IMR-90 (cell line): ENCODE measurements around the gene ACSL1. TPM values are rescaled to one million over a fixed set of nuclear protein-coding genes. Genes with fewer than 3 reads are reported as not detected.

Source experiments
- ATAC-seq: fragments of 200-7000 bp; cut with Tn5 transposase; 2 replicates; pipeline ENCODE4 v1.9.1; 2020; ENCODE audit warnings: low read depth, mild to moderate bottlenecking, moderate library complexity
- BruUV-seq: library from RNA; stranded (reverse); fragments of 400-500 nt; replicated peaks from 2 replicates; lab custom pipeline; 2021; lab: Mats Ljungman, UMichigan
- CTCF ChIA-PET: fragments of 300-600 bp; formaldehyde crosslinking; extraction: SDS; loops from one replicate; lab custom pipeline; 2021; ENCODE audit warnings: antibody characterized with exemption; lab: Yijun Ruan, JAX
- POLR2A ChIA-PET: fragments of 300-600 bp; sonication (Branson Sonifier 250); formaldehyde crosslinking; loops from one replicate; lab custom pipeline; 2022; ENCODE audit warnings: antibody characterized with exemption; ENCODE audit not compliant: unreplicated experiment; lab: Charles Lee
- DNase-seq: peaks from one replicate; pipeline ENCODE4 v3.0.0; 2013
- H2AFZ ChIP-seq: replicated peaks from 2 replicates; pipeline ENCODE3; 2013; ENCODE audit warnings: low read length, mild to moderate bottlenecking; ENCODE audit not compliant: poor library complexity
- H2AK5ac ChIP-seq: 2 replicates; pipeline ENCODE4 v1.6.1; 2013; ENCODE audit warnings: low read depth, low read length, inconsistent platforms
- H2AK9ac ChIP-seq: replicated peaks from 2 replicates; pipeline ENCODE3; 2013; ENCODE audit warnings: mild to moderate bottlenecking, low read depth, low read length, moderate library complexity; ENCODE audit not compliant: poor library complexity
- H2BK120ac ChIP-seq: 2 replicates; pipeline ENCODE4 v1.6.1; 2013; ENCODE audit warnings: low read depth, low read length, inconsistent platforms
- H2BK15ac ChIP-seq: 3 replicates; pipeline ENCODE4 v1.6.1; 2013; ENCODE audit warnings: low read depth, low read length, inconsistent platforms
- H2BK20ac ChIP-seq: 2 replicates; pipeline ENCODE4 v1.6.1; 2013; ENCODE audit warnings: low read depth, mild to moderate bottlenecking, inconsistent platforms, low read length, moderate library complexity
- H2BK5ac ChIP-seq: 2 replicates; pipeline ENCODE4 v1.6.1; 2013; ENCODE audit warnings: mild to moderate bottlenecking, low read depth, low read length, inconsistent platforms; ENCODE audit not compliant: poor library complexity, severe bottlenecking
- H3K14ac ChIP-seq: replicated peaks from 2 replicates; pipeline ENCODE4 v1.6.1; 2013; ENCODE audit warnings: low read depth, low read length, inconsistent platforms
- H3K18ac ChIP-seq: 2 replicates; pipeline ENCODE4 v1.6.1; 2013; ENCODE audit warnings: low read depth, low read length, control low read depth
- H3K23ac ChIP-seq: 2 replicates; pipeline ENCODE4 v1.6.1; 2013; ENCODE audit warnings: low read depth, low read length, inconsistent platforms
- H3K27ac ChIP-seq: 2 replicates; pipeline ENCODE4 v1.5.1; 2013; ENCODE audit warnings: mild to moderate bottlenecking, control low read depth, low read length; ENCODE audit not compliant: insufficient read depth
- H3K27me3 ChIP-seq: 2 replicates; pipeline ENCODE4 v1.6.1; 2013; ENCODE audit warnings: low read length; ENCODE audit not compliant: control insufficient read depth, insufficient read depth
- H3K36me3 ChIP-seq: 2 replicates; pipeline ENCODE4 v1.6.1; 2013; ENCODE audit warnings: low read length, mixed read lengths; ENCODE audit not compliant: control insufficient read depth, insufficient read depth
- H3K4ac ChIP-seq: 2 replicates; pipeline ENCODE4 v1.6.1; 2013; ENCODE audit warnings: low read depth, low read length, inconsistent platforms
- H3K4me1 ChIP-seq: 2 replicates; pipeline ENCODE4 v1.6.1; 2013; ENCODE audit warnings: low read length, mixed read lengths; ENCODE audit not compliant: control insufficient read depth, insufficient read depth
- H3K4me2 ChIP-seq: 2 replicates; pipeline ENCODE4 v1.6.1; 2013; ENCODE audit warnings: low read depth, mild to moderate bottlenecking, control low read depth, low read length, moderate library complexity
- H3K4me3 ChIP-seq: 2 replicates; pipeline ENCODE4 v1.5.1; 2013; ENCODE audit warnings: low read depth, mild to moderate bottlenecking, control low read depth, low read length, moderate library complexity; ENCODE audit not compliant: insufficient read depth
- H3K56ac ChIP-seq: 2 replicates; pipeline ENCODE4 v1.6.1; 2013; ENCODE audit warnings: low read length, inconsistent platforms; ENCODE audit not compliant: insufficient read depth; ENCODE audit errors: extremely low read depth
- H3K79me1 ChIP-seq, 2 experiments: 2 replicates each; pipeline ENCODE4 v1.6.1; 2013; ENCODE audit warnings: low read length in 2 of 2, inconsistent platforms in 1 of 2, low read depth in 1 of 2
- H3K9ac ChIP-seq: 2 replicates; pipeline ENCODE4 v1.6.1; 2013; ENCODE audit warnings: low read depth, low read length, control low read depth
- H3K9me1 ChIP-seq: 2 replicates; pipeline ENCODE4 v1.6.1; 2013; ENCODE audit warnings: low read length, inconsistent platforms; ENCODE audit not compliant: insufficient read depth
- H3K9me3 ChIP-seq: 2 replicates; pipeline ENCODE4 v1.6.1; 2013; ENCODE audit warnings: low read length; ENCODE audit not compliant: control insufficient read depth, insufficient read depth
- H4K20me1 ChIP-seq: 2 replicates; pipeline ENCODE4 v1.6.1; 2013; ENCODE audit warnings: low read length, inconsistent platforms; ENCODE audit not compliant: insufficient read depth
- H4K5ac ChIP-seq: 2 replicates; pipeline ENCODE4 v1.6.1; 2013; ENCODE audit warnings: mild to moderate bottlenecking, low read depth, low read length, control low read depth
- H4K8ac ChIP-seq, 2 experiments: 2 replicates each; pipeline ENCODE4 v1.6.1; 2013; ENCODE audit warnings: low read depth in 2 of 2, low read length in 2 of 2, control low read depth in 1 of 2, inconsistent platforms in 1 of 2
- H4K91ac ChIP-seq: 2 replicates; pipeline ENCODE4 v1.6.1; 2013; ENCODE audit warnings: low read depth, low read length, inconsistent platforms; ENCODE audit not compliant: insufficient read depth
- CEBPB ChIP-seq: IDR thresholded peaks from 2 replicates; pipeline ENCODE4 v1.6.1; 2012; ENCODE audit warnings: low read depth, low read length, improper control_type of control experiment
- CHD1 ChIP-seq: IDR thresholded peaks from 2 replicates; pipeline ENCODE4 v1.6.1; 2012; ENCODE audit warnings: low read depth, low read length, improper control_type of control experiment
- CTCF ChIP-seq: conservative IDR thresholded peaks from 2 replicates; pipeline ENCODE4 v1.5.1; 2012; ENCODE audit warnings: mild to moderate bottlenecking, low read depth, low read length, improper control_type of control experiment
- ELK1 ChIP-seq: fragments of 150-350 bp; IDR thresholded peaks from 2 replicates; pipeline ENCODE4 v1.6.1; 2016; ENCODE audit warnings: low read depth, mild to moderate bottlenecking, low read length, moderate library complexity, borderline replicate concordance
- FOS ChIP-seq: fragments of 150-350 bp; IDR thresholded peaks from 2 replicates; pipeline ENCODE4 v1.6.1; 2016; ENCODE audit warnings: low read depth, low read length
- MAFK ChIP-seq: IDR thresholded peaks from 2 replicates; pipeline ENCODE4 v1.6.1; 2012; ENCODE audit warnings: low read depth, low read length, improper control_type of control experiment
- MAZ ChIP-seq: IDR thresholded peaks from 2 replicates; pipeline ENCODE4 v1.6.1; 2012; ENCODE audit warnings: low read depth, mild to moderate bottlenecking, low read length, improper control_type of control experiment, moderate library complexity, borderline replicate concordance
- NFE2L2 ChIP-seq: fragments of 150-350 bp; IDR thresholded peaks from 2 replicates; pipeline ENCODE4 v1.6.1; 2016; ENCODE audit warnings: low read depth, mild to moderate bottlenecking, low read length
- RCOR1 ChIP-seq: IDR thresholded peaks from 2 replicates; pipeline ENCODE4 v1.6.1; 2012; ENCODE audit warnings: mild to moderate bottlenecking, low read length, improper control_type of control experiment; ENCODE audit not compliant: insufficient replicate concordance
- SMC3 ChIP-seq: fragments of 150-350 bp; IDR thresholded peaks from 2 replicates; pipeline ENCODE4 v1.6.1; 2016; ENCODE audit warnings: low read depth, mild to moderate bottlenecking, antibody characterized with exemption, low read length, moderate library complexity
- USF2 ChIP-seq: fragments of 150-350 bp; IDR thresholded peaks from 2 replicates; pipeline ENCODE4 v1.6.1; 2017; ENCODE audit warnings: mild to moderate bottlenecking, antibody characterized with exemption, low read length, low read depth
- WGBS, 2 experiments: methylation state at CpG; one replicate each; pipeline versions ENCODE4 v1.1.5 to v1.1.7; 2013; ENCODE audit warnings: missing lambda C conversion rate in 2 of 2; ENCODE audit not compliant: insufficient read length in 1 of 2; ENCODE audit errors: extremely low coverage in 2 of 2; 5-methylcytosine and 5-hydroxymethylcytosine counted together
- dilution Hi-C: fragments of 300-500 bp; cut with HindIII; formaldehyde crosslinking; loops from one replicate; pipeline ENCODE4 v1.14.3; 2018; ENCODE audit warnings: low sequenced_read_pairs; ENCODE audit not compliant: unreplicated experiment
- in situ Hi-C: fragments of 300-500 bp; cut with MboI; formaldehyde crosslinking; loops from 3 replicates; pipeline ENCODE4 v1.14.3; 2019; ENCODE audit warnings: low sequenced_read_pairs, inconsistent platforms, mixed read lengths
- intact Hi-C: fragments of 100-400 bp; cut with micrococcal nuclease; formaldehyde crosslinking; loops from 2 replicates; pipeline ENCODE4 v1.10.0; 2022
- polyA plus RNA-seq, 3 experiments: library from polyadenylated mRNA; depleted of rRNA; stranded (reverse); fragments of >200 nt; gene quantifications; 2 replicates each; pipeline ENCODE4 v1.2.3, GENCODE V29; 2012; ENCODE audit warnings: low replicate concordance in 1 of 3
- total RNA-seq: library from RNA; depleted of rRNA; stranded (reverse); fragments of >200 nt; gene quantifications from 2 replicates; pipeline ENCODE4 v1.2.3, GENCODE V29; 2012

Gene ACSL1
- total and polyA plus RNA-seq, 2 of the 4 experiments (the other 2 are of a cell fraction), result 14.4 to 26.0 TPM

- no peak for TF ChIP-seq ELK1
These were observed 93.6 kb downstream of the ACSL1 start (continued) for GRCh38 chr4:184732126-184732525.

- ChIA-PET POLR2A (no interaction called here), CTCF (no interaction called here)
- Histone ChIP-seq H2BK120ac (no peak overlapping the region), H3K27me3 (no peaks in the 10 kb centered on the region), H3K18ac (no peak overlapping the region), H4K20me1 (no peaks in the 10 kb centered on the region; the same call in 1 of the 2 replicates), H3K56ac (no peak overlapping the region), H3K4me2 (no peak overlapping the region), H2AK9ac (no peak overlapping the region), H2BK5ac (no peak overlapping the region), H3K79me1 (peaks cover 11 to 27% of the 10 kb centered on the region in 2 experiments), H2BK20ac (no peak overlapping the region), H3K9ac (no peak overlapping the region), H3K4me3 (no peak overlapping the region), H3K9me1 (no peaks in the 10 kb centered on the region), H2BK15ac (no peak overlapping the region), H4K5ac (peak overlapping the region; percentile 16; the same call in 1 of the 2 replicates), H3K4ac (no peak overlapping the region), H3K23ac (0 out of 2 replicates have a peak overlapping the region, but pooled peaks have one; percentile 15), H3K4me1 (peaks cover 4% of the 10 kb centered on the region), H2AFZ (peak overlapping the region; percentile 11), H3K14ac (no peak overlapping the region), H3K9me3 (no peaks in the 10 kb centered on the region), H2AK5ac (no peak overlapping the region), H4K91ac (no peak overlapping the region), H3K36me3 (0 out of 2 replicates have a peak, but pooled peaks cover 2% of the 10 kb centered on the region), H3K27ac (no peak overlapping the region), H4K8ac (0 out of 4 replicates have a peak overlapping the region, but pooled peaks of 1 of the 2 experiments have one; percentile 48)
- no TSS peak for BruUV-seq
- WGBS, 2 experiments, result no CpG with 5 or more reads among the region's 6 CpGs
- in situ Hi-C loops, result no loop called here
- ATAC-seq (no peak), DNase-seq (no peak)
- intact Hi-C loops, result loop anchor here (5.0 kb wide), 3 partner anchors 194 to 464 kb away; partner anchors contain the start of gene IRF2
- dilution Hi-C loops, result no loop called here
- TF ChIP-seq CTCF (no peak), SMC3 (no peak), MAZ (no peak), NFE2L2 (no peak), FOS (no peak), CEBPB (no peak), USF2 (no peak), ELK1 (no peak), CHD1 (no peak), MAFK (no peak), RCOR1 (no peak)
These were observed 94.7 kb downstream of the ACSL1 start for GRCh38 chr4:184731056-184731455.
